AG04450 (cell line): ENCODE data around the gene C2CD2. TPM values are rescaled to one million over a fixed set of nuclear protein-coding genes. Genes with fewer than 3 reads are reported as not detected.

Experiments used
- CTCF ChIA-PET: fragments of 300-600, 350-600 bp; formaldehyde crosslinking; extraction: SDS; loops from one replicate; lab custom pipeline; 2022; ENCODE audit warnings: antibody characterized with exemption, inconsistent platforms; lab: Charles Lee
- POLR2A ChIA-PET: fragments of 350-600 bp; formaldehyde crosslinking; extraction: SDS; loops from one replicate; lab custom pipeline; 2021; ENCODE audit warnings: antibody characterized with exemption, inconsistent platforms; lab: Yijun Ruan, JAX
- DNase-seq: peaks from one replicate; pipeline ENCODE4 v3.0.0-alpha.2; 2011; ENCODE audit warnings: low read depth, low spot score
- H3K27ac ChIP-seq: one replicate; pipeline ENCODE4 v1.5.1; 2012; ENCODE audit warnings: low read depth, low read length, control low read depth
- H3K27me3 ChIP-seq: one replicate; pipeline ENCODE4 v1.6.0; 2012; ENCODE audit warnings: low read length; ENCODE audit not compliant: control insufficient read depth, insufficient read depth
- H3K4me3 ChIP-seq: 2 replicates; pipeline ENCODE4 v1.5.1; 2011; ENCODE audit warnings: mild to moderate bottlenecking, low read depth, low read length, control low read depth
- H3K9me3 ChIP-seq: 2 replicates; pipeline ENCODE4 v1.5.1; 2012; ENCODE audit warnings: low read length; ENCODE audit not compliant: control insufficient read depth, insufficient read depth
- CTCF ChIP-seq: IDR thresholded peaks from 2 replicates; pipeline ENCODE4 v1.5.1; 2011; ENCODE audit warnings: low read depth, low read length, control low read depth, inconsistent platforms
- polyA plus RNA-seq: library from polyadenylated mRNA; depleted of rRNA; stranded (reverse); fragments of >200 nt; gene quantifications from 2 replicates; pipeline ENCODE4 v1.2.3, GENCODE V29; 2011

The C2CD2 gene
- polyA plus RNA-seq, 1 experiment = 25.4 TPM

GRCh38 chr21:41908829-41909228, 45.0 kb downstream of the C2CD2 start:
- Histone ChIP-seq H3K27me3 (no peaks in the 10 kb centered on the region), H3K27ac (no peak overlapping the region), H3K9me3 (no peaks in the 10 kb centered on the region), H3K4me3 (no peak overlapping the region)
- ChIA-PET POLR2A (no interaction called here), CTCF (no interaction called here)
- DNase-seq = no peak
- TF ChIP-seq CTCF = no peak

- no peaks in the 10 kb centered on the region for H3K9me3 ChIP-seq
- H3K27me3 ChIP-seq = no peaks in the 10 kb centered on the region
- DNase-seq = no peak
- no peak for TF ChIP-seq CTCF
- POLR2A ChIA-PET = no interaction called here
- CTCF ChIA-PET = no interaction called here
- H3K27ac ChIP-seq = no peak overlapping the region
- H3K4me3 ChIP-seq = no peak overlapping the region
Observed at GRCh38 chr21:41907496-41908258, 46.1 kb downstream of the C2CD2 start.

GRCh38 chr21:41906770-41907169, 47.0 kb downstream of the C2CD2 start:
- no peak for TF ChIP-seq CTCF
- POLR2A ChIA-PET = no interaction called here
- Histone ChIP-seq H3K27me3 (no peaks in the 10 kb centered on the region), H3K9me3 (no peaks in the 10 kb centered on the region), H3K27ac (no peak overlapping the region), H3K4me3 (no peak overlapping the region)
- no peak for DNase-seq
- CTCF ChIA-PET = no interaction called here

- H3K27ac ChIP-seq = no peak overlapping the region
- no peaks in the 10 kb centered on the region; the same call in 1 of the 2 replicates for H3K9me3 ChIP-seq
- CTCF ChIA-PET = interaction anchor here (1.2 kb wide), 1 partner anchor 87 kb away, joined by 7 read pairs; no protein-coding TSS in a partner anchor
- POLR2A ChIA-PET = no interaction called here
- no peaks in the 10 kb centered on the region for H3K27me3 ChIP-seq
- DNase-seq = no peak
- TF ChIP-seq CTCF = no peak
- no peak overlapping the region for H3K4me3 ChIP-seq
Observed at GRCh38 chr21:41903559-41904351, 50.1 kb downstream of the C2CD2 start.

- ChIA-PET CTCF (interaction anchor here (1.2 kb wide), 1 partner anchor 86 kb away, joined by 7 read pairs; no protein-coding TSS in a partner anchor), POLR2A (no interaction called here)
- no peak for DNase-seq
- H3K27ac ChIP-seq = no peak overlapping the region
- no peaks in the 10 kb centered on the region for H3K27me3 ChIP-seq
- H3K4me3 ChIP-seq = no peak overlapping the region
- TF ChIP-seq CTCF = no peak
- no peaks in the 10 kb centered on the region; the same call in 1 of the 2 replicates for H3K9me3 ChIP-seq
Observed at GRCh38 chr21:41902946-41903345, 50.9 kb downstream of the C2CD2 start.
